Pulmonary artery endothelial cell (primary cell): Measurements from ENCODE around the gene TGIF1. TPM values are rescaled to one million over a fixed set of nuclear protein-coding genes. Genes with fewer than 3 reads are reported as not detected.
A peak's percentile ranks its signal among the peaks of the same experiment; 100 is the strongest.
"Not testable (repeated sequence)": the region's sequence is repeated elsewhere in the genome, so short reads cannot be mapped to it uniquely, and the experiment has no call there.

Source experiments
- DNase-seq: peaks from one replicate; pipeline ENCODE4 v3.0.0-alpha.2; 2011; ENCODE audit warnings: low read depth, low spot score
- total RNA-seq: library from RNA; depleted of rRNA; stranded (reverse); fragments of >200 nt; gene quantifications from 2 replicates; pipeline ENCODE4 v1.2.3, GENCODE V29; 2014

Gene TGIF1
- total RNA-seq, 1 donor from 2014 or later, result 162 TPM

- DNase-seq, result no peak
These were observed 6.1 kb downstream of the TGIF1 start for GRCh38 chr18:3455907-3456685.

- no peak for DNase-seq
These were observed 6.7 kb downstream of the TGIF1 start for GRCh38 chr18:3456686-3457069.

GRCh38 chr18:3457261-3457724, 7.3 kb downstream of the TGIF1 start:
- DNase-seq, result no peak

- no peak for DNase-seq
These were observed 8.4 kb downstream of the TGIF1 start for GRCh38 chr18:3458378-3458777.

- no peak for DNase-seq
These were observed 9.2 kb downstream of the TGIF1 start for GRCh38 chr18:3458952-3459853.

- DNase-seq, result no peak
These were observed 10.9 kb downstream of the TGIF1 start for GRCh38 chr18:3460823-3461398.

GRCh38 chr18:3461704-3462103, 11.7 kb downstream of the TGIF1 start:
- DNase-seq, result no peak

- no peak for DNase-seq
These were observed 13.1 kb downstream of the TGIF1 start for GRCh38 chr18:3463051-3463450.

GRCh38 chr18:3466045-3466444, 16.1 kb downstream of the TGIF1 start:
- peak; percentile 85 for DNase-seq

GRCh38 chr18:3466872-3467271, 16.9 kb downstream of the TGIF1 start:
- no peak for DNase-seq

- no peak for DNase-seq
These were observed 18.2 kb downstream of the TGIF1 start for GRCh38 chr18:3468066-3468705.

- no peak for DNase-seq
These were observed 18.9 kb downstream of the TGIF1 start for GRCh38 chr18:3468833-3469232.

- no peak for DNase-seq
These were observed 21.2 kb downstream of the TGIF1 start for GRCh38 chr18:3471141-3471648.

- not testable (repeated sequence) for DNase-seq
These were observed 22.1 kb downstream of the TGIF1 start for GRCh38 chr18:3472121-3472520.

GRCh38 chr18:3472681-3473544, 22.9 kb downstream of the TGIF1 start:
- no peak for DNase-seq

- no peak for DNase-seq
These were observed 28.4 kb downstream of the TGIF1 start for GRCh38 chr18:3478262-3478978.

- DNase-seq, result no peak
These were observed 30.1 kb downstream of the TGIF1 start for GRCh38 chr18:3479978-3480509.

GRCh38 chr18:3480827-3481573, 31.0 kb downstream of the TGIF1 start:
- no peak for DNase-seq
